Raji (cell line): Measurements from ENCODE around the gene HAUS5.

Experiments used
- POLR2A ChIP-seq: IDR thresholded peaks from 2 replicates; pipeline ENCODE4 v1.6.1; 2011; ENCODE audit warnings: low read depth, low read length, control low read depth; ENCODE audit not compliant: insufficient read depth

The HAUS5 gene

DNA sequence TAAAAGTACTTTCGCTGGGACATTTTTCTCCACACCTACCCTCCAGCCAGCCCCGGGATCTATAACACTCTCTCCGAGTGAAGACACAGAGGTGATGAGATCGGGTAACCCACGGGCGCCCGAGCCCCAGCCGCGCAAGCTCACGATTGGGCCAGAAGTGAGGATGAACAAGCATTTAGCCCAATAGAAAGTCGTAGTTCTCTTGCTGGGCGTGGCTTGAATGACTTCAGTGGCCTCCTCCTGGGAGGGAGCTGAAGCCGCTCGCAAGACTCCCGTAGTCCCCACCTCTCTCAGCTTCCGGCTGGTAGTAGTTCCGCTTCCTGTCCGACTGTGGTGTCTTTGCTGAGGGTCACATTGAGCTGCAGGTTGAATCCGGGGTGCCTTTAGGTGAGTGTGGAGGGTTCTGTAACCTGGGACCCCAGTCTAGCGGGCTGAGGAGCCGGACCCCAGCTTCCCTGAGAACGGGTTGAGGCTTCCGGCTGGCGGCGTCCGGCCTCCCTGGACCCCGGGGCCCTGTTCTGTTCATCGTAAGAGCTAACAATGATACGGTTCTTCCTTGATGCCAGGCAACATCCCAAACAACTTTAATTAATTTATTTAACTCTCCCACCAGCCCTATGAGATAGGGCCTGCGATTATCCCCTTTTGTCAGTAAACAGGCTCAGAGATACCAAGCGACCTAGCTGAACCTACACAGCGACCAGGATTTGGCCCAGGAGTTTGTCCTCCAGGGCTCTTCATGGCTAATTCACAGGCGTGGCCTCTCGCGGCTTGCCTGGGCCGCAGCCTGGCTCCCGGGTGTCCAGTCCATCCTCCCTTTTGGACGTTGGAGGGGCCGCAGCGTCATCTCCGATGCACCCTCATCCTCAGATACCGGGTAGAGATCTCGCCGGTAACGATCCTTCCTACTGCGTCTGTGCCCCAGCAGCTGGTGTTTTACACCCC lies 35.8 kb downstream of the HAUS5 start, which contains the start of gene COX6B1:
COX6B1 (plus strand) TSS at position 307 of the 945 bp plus-strand sequence. CDS start 2,921 bp downstream, outside the sequence.
- peak; percentile 94 for TF ChIP-seq POLR2A

DNA sequence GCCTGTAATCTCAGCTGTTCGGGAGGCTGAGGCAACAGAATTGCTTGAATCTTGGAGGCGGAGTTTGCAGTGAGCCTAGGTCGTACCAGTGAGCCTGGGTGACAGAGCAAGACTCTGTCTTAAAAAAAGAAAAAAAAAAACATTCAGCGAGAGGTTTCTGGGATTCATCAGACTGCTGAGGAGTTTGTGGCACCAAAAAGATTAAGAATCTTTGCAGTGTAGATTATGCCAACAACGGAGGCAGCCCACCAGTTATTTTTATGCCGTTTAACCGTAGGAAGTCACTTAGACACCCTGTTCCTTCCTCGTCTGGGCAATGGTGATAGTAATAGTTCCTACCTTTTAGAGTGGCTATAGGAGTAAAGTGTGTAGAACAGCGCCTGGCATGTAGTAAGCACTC lies 38.0 kb downstream of the HAUS5 start:
- TF ChIP-seq POLR2A: no peak

DNA sequence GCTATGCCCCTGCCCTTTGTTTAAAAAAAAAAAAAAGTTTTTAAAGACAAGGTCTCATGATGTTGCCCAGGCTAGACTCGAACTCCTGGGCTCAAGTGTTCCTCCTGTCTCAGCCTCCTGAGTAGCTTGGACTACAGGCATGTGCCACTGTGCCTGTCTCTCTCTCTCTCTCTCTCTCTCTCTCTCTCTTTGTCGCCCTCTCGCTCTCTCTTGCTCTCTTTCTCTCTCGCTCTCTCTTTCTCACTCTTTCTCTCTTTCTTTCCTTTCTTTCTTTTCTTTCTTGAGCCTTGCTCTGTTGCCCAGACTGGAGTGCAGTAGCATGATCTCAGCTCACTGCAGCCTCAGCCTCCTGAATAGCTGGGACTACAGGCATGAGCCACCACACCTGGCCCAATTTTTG lies 43.1 kb downstream of the HAUS5 start:
- TF ChIP-seq POLR2A: no peak

DNA sequence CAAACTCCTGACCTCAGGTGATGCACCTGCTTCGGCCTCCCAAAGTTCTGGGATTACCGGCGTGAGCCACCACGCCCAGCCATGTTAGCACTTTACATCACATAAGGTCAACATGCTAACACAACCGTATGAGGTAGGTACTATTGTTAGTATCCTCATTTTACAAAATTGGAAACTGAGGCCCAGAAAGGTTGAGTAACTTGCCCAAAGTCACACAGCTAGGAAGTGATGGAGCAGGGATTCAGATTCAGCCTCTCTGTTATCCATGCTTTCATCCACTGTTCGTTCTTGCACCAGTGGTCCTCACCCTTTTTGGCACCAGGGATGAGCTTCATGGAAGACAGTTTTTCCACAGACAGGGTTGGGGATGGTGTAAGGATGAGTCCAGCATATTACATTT lies 44.2 kb downstream of the HAUS5 start:
- no peak for TF ChIP-seq POLR2A

DNA sequence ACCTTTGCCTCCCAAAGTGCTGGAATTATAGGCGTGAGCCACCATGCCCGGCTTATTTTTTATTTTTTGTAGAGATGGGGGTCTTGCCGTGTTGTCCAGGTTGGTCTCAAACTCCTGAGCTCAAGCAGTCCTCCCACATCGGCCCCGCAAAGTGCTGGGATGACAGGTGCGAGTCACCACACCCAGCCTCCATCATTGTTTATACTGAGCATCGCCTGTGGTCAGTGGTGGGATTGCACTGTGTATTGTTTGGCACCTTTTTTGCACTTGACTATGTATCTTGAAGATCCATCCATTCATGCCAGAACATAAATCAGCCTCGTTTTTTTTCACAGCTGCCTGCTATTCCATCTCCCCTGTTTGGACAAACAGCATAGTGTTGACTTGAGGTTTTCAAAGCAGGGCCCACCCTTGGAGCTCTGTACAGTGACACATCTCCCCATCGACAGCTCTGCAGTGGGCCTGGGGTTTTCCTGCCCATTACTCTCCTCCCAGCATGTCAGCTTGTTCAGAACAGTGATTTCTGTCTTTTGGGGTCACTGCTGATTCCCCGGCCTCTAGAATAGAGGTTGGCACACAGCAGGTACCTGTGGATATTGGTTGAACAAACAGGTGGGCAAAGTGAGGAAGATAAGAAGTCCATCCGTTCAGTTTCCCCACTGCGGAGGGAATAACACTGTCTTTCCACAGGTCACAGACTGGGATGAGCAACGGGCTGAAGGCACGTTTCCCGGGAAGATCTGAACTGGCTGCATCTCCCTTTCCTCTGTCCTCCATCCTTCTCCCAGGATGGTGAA lies 45.6 kb downstream of the HAUS5 start:
- TF ChIP-seq POLR2A: no peak

DNA sequence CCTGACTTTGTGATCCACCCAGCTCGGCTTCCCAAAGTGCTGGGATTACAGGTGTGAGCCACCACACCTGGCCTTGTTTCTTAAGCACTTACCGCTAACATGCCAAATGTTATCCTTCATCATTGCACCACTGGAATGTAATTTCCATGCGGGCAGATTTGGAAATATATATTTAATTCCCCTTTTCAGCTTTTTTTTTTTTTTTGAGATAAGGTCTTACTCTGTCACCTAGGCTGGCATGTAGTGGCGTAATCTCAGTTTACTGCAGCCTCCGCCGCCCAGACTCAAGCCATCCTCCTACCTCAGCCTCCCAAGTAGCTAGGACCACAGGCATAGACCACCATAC lies 49.4 kb downstream of the HAUS5 start:
- TF ChIP-seq POLR2A: no peak

DNA sequence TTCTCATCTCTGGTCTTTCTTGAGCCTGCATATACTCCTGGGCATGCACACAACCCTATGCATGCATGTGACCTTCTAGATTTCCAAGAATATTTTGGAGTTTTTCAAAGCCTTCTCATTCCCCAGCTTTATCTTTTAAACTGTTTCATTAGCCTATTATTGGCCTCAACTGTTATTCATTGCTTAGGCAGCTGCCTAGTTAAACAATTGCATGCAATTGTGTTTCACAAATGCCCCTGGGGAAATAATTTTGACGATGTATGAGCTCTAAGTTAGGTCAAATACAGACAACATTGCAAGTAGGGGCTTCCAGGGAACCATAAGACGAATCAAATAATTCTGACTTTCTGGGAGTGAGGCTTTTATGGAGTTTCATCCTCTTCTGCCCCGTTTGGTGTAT lies 51.4 kb downstream of the HAUS5 start:
- no peak for TF ChIP-seq POLR2A

DNA sequence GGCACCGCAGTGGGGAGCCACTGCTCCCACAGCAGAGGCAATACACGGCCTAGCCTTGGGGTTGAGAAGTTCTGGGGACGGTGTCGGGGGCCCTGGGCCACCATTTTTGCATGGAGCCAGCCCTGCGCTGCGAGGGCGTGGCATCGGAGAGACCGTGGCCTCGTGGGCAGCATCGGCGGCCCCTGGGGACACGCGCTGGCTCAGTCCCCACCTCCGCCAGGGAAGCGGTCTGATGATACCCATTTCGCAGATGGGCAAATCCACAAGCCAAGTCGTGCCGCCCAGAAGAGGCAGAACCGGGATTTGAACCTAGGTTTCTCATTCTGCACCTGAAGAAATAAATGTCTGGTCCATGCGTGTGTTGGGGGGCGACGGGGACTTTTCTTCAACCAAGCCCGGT lies 52.6 kb downstream of the HAUS5 start:
- no peak for TF ChIP-seq POLR2A

DNA sequence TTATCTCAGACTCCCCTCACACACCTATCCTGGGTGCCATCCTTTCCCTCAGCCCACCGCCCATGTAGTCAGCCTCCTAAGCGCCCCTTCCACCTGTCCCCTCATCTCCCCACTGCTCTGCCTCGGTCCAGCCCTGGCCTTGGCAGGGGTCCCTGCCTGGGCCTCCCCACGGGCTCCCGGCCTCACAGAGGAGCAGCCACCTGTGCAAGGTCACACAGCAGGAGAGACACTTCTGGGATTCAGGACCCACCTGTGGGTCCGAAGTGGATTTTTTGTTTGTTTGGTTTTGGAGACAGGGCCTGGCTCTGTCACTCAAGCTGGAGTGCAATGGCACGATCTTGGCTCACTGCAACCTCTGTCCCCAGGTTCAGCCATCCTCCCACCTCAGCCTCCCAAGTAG lies 53.1 kb downstream of the HAUS5 start:
- no peak for TF ChIP-seq POLR2A

DNA sequence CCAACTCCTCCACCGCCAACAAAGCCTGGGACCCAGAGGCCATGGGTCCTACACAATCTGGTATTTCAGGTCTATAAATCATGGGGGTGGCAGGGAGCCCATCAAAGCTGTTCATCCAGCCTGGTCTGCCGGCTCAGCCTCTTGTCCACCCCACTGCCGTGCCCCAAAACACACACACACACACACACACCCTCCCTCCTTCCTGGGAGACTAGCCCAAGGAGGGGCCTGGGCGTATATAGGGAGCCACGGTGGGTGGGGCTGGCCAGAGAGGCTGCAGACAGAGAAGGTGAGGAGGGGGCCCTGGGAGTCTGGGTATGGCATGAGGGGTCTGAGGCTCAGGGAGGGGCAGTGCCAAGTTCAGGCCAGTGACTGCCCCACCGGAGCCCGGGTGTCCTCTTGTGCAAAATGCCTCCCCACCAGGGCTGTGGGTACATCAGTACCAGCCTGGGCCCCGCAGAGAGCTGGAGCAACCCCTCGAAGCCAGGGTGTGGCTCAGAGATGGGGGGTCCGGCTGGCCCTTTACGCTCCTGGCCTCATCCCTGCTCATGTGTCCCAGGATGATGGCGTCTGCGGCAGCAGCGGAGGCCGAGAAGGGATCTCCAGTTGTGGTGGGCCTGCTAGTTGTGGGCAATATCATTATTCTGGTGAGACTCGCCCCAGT lies 53.8 kb downstream of the HAUS5 start, which contains the start of gene UPK1A:
UPK1A (plus strand) TSS at position 267 of the 663 bp plus-strand sequence; CDS start at position 563, 296 bp downstream.
- TF ChIP-seq POLR2A: no peak

DNA sequence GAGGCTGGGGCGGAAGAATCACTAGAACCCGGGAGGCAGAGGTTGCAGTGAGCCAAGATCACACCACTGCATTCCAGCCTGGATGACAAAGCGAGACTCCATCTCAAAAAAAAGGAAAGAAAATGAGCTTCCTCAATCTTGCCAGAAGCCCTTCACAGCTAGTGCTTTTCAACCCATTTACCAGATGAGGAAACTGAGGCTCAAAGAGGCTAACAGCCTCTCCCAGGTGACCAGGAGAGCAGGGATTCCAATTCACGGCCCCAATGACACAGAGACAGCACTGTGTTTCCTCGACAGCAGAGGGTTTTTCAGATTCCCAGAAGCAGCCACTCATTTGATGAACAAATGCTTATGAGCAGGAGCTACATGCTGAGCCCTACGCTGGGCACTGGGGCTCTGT lies 57.0 kb downstream of the HAUS5 start:
- TF ChIP-seq POLR2A: no peak

DNA sequence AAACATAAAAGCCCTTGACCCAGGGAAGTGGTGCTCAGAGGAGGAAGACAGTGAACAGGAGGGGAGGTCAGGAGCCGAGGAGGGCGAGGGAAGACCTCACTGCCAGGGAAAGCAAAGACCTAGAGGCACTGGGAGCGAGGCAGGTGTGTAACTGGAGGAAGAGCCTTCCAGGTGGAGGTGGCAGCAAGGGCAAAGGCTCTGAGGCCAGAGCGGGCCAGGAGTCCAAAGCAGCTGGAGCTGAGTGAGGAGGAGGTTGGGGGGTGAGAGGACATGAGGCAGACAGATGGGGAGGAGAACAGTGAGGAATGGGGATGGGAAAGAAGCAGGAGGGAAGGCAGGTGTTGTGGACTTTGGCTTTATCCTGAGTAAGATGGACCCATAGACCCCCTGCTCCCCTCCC lies 57.4 kb downstream of the HAUS5 start:
- no peak for TF ChIP-seq POLR2A

DNA sequence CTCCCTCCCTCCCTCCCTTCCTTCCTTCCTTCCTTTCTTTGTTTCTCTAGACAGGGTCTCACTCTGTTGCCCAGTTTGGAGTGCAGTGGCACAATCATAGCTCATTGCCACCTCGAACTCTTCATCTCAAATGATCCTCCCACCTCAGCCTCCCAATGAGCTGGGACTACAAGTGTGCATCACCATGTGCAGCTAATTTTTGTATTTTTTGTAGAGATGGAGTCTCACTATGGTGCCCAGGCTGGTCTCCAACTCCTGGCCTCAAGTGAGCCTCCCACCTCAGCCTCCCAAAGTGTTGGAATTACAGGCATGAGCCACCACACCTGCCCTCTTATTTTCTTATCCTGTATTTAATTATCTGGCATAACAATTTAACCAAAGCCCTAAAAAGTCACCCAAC lies 58.2 kb downstream of the HAUS5 start:
- no peak for TF ChIP-seq POLR2A

DNA sequence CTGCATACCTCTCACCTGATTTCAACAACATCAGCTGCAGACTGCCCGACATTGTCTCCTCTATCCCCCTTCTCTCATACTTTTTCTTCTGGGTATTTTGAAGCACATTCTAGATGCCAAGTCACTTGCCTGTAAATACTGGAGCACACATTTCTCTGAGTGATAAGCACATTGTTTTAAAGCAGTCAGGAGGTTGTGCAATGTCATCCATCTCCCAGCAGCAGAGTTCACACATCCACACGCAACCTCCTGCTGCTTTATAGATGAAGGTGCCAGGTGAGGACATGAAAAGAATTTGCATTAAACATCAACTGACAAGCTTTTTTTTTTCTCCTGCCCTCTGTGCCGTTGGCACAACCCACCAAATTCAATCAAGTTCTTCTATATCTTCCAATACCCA lies 59.3 kb downstream of the HAUS5 start:
- no peak for TF ChIP-seq POLR2A

DNA sequence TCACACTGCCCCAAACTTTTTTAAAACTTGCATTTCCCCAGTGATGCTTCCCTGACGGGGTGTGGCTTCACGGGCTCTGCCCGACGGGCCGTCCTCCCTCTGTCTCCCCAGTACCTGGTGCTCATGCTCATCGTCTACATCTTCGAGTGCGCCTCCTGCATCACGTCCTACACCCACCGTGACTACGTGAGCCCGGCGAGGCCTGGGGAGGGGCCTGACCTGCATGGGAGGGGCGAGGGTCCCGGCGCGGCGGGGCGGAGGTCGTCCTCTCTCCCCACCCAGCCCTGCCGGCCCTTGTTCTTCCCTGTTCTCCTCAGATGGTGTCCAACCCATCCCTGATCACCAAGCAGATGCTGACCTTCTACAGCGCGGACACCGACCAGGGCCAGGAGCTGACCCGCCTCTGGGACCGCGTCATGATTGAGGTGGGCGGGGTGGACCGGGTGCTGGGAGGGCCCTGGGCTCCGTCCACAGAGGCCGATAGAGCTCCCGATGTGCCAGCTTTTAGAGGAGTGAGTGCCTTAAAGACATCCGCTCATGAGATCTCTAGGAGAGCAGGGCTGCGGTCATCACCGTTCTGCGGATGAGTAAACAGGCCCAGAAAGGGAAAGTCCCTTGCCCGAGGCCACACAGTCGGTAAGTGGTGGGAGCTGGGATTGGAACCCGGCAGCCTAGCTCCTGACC lies 60.7 kb downstream of the HAUS5 start:
- TF ChIP-seq POLR2A: no peak
